Neural cell (in vitro differentiated cells): ENCODE measurements around the gene CRIP1. TPM values are rescaled to one million over a fixed set of nuclear protein-coding genes. Genes with fewer than 3 reads are reported as not detected.

ENCODE experiments used
- H2AFZ ChIP-seq: fragments of 200-600, 300-800 bp; sonication (generic), shearing (Covaris generic); 2 replicates; pipeline ENCODE4 v1.6.0; 2014; ENCODE audit warnings: low read depth, mild to moderate bottlenecking, antibody characterized with exemption, low read length, moderate library complexity
- H3F3A ChIP-seq: fragments of 200-600 bp; shearing (Covaris generic); 2 replicates; pipeline ENCODE4 v1.6.1; 2016; ENCODE audit warnings: mild to moderate bottlenecking, moderate library complexity, mixed read lengths, antibody characterized with exemption, low read length; ENCODE audit not compliant: insufficient read depth, poor library complexity, severe bottlenecking
- H3K27ac ChIP-seq: fragments of 200-600, 300-800 bp; sonication (generic), shearing (Covaris generic); 2 replicates; pipeline ENCODE4 v1.5.1; 2014; ENCODE audit warnings: mild to moderate bottlenecking, low read length, moderate library complexity
- H3K27me3 ChIP-seq: fragments of 300-800, 200-600 bp; sonication (generic), shearing (Covaris generic); 2 replicates; pipeline ENCODE4 v1.6.0; 2014; ENCODE audit warnings: mild to moderate bottlenecking, low read depth, low read length, moderate library complexity; ENCODE audit not compliant: insufficient read depth
- H3K36me3 ChIP-seq: fragments of 300-800, 200-600 bp; sonication (generic), shearing (Covaris generic); 2 replicates; pipeline ENCODE4 v1.5.1; 2014; ENCODE audit warnings: mild to moderate bottlenecking, antibody characterized with exemption, low read length, moderate library complexity; ENCODE audit not compliant: insufficient read depth
- H3K4me2 ChIP-seq: fragments of 300-800, 200-600 bp; sonication (generic), shearing (Covaris generic); 2 replicates; pipeline ENCODE4 v1.6.0; 2014; ENCODE audit warnings: mild to moderate bottlenecking, low read length
- H3K4me3 ChIP-seq: fragments of 300-800, 200-600 bp; sonication (generic), shearing (Covaris generic); 2 replicates; pipeline ENCODE4 v1.5.1; 2014; ENCODE audit warnings: mild to moderate bottlenecking, low read length, moderate library complexity
- H3K79me2 ChIP-seq: fragments of 200-600 bp; shearing (Covaris generic); replicated peaks from 2 replicates; pipeline ENCODE4 v1.6.0; 2014; ENCODE audit warnings: mild to moderate bottlenecking, low read length, moderate library complexity; ENCODE audit not compliant: insufficient read depth
- H3K9ac ChIP-seq: fragments of 300-800, 200-600 bp; sonication (generic), shearing (Covaris generic); 2 replicates; pipeline ENCODE4 v1.6.1; 2016; ENCODE audit warnings: mild to moderate bottlenecking, low read length, mixed read lengths
- H3K9me2 ChIP-seq: fragments of 200-600 bp; shearing (Covaris generic); 2 replicates; pipeline ENCODE4 v1.6.1; 2016; ENCODE audit warnings: mild to moderate bottlenecking, low read length, mixed read lengths; ENCODE audit not compliant: insufficient read depth
- H3K9me3 ChIP-seq: fragments of 200-600, 300-800 bp; sonication (generic), shearing (Covaris generic); 2 replicates; pipeline ENCODE4 v1.6.1; 2016; ENCODE audit warnings: mild to moderate bottlenecking, mixed run types, low read length, moderate library complexity, mixed read lengths
- H4K20me1 ChIP-seq: fragments of 200-600 bp; shearing (Covaris generic); 2 replicates; pipeline ENCODE4 v1.6.1; 2016; ENCODE audit warnings: mild to moderate bottlenecking, mixed run types; ENCODE audit not compliant: insufficient read depth
- CTCF ChIP-seq: fragments of 450-650 bp; IDR thresholded peaks from 2 replicates; pipeline ENCODE4 v1.5.1; 2014; ENCODE audit warnings: antibody characterized with exemption, mild to moderate bottlenecking, moderate library complexity; ENCODE audit not compliant: poor library complexity, severe bottlenecking
- EP300 ChIP-seq: fragments of 450-650 bp; conservative IDR thresholded peaks from 2 replicates; pipeline ENCODE4 v1.6.1; 2014; ENCODE audit warnings: antibody characterized with exemption, mild to moderate bottlenecking, moderate library complexity; ENCODE audit not compliant: poor library complexity, severe bottlenecking
- EZH2 ChIP-seq: fragments of 200-600, 300-800 bp; shearing (Covaris generic), sonication (generic); IDR thresholded peaks from 2 replicates; pipeline ENCODE4 v1.6.1; 2014; ENCODE audit warnings: antibody characterized with exemption, low read length, borderline replicate concordance, mild to moderate bottlenecking; ENCODE audit not compliant: insufficient read depth, poor library complexity, severe bottlenecking
- MXI1 ChIP-seq: fragments of 450-650 bp; conservative IDR thresholded peaks from 2 replicates; pipeline ENCODE4 v1.6.1; 2014; ENCODE audit warnings: antibody characterized with exemption, mild to moderate bottlenecking; ENCODE audit not compliant: poor library complexity, severe bottlenecking
- POLR2AphosphoS5 ChIP-seq: IDR thresholded peaks from 2 replicates; pipeline ENCODE4 v1.6.1; 2012
- RAD21 ChIP-seq: fragments of 450-650 bp; conservative IDR thresholded peaks from 2 replicates; pipeline ENCODE4 v1.6.1; 2014; ENCODE audit warnings: antibody characterized with exemption, mild to moderate bottlenecking, moderate library complexity
- REST ChIP-seq: IDR thresholded peaks from 2 replicates; pipeline ENCODE4 v1.6.1; 2012; ENCODE audit warnings: borderline replicate concordance
- SMC3 ChIP-seq: fragments of 450-650 bp; conservative IDR thresholded peaks from 2 replicates; pipeline ENCODE4 v1.6.1; 2014; ENCODE audit warnings: antibody characterized with exemption, mild to moderate bottlenecking, moderate library complexity; ENCODE audit not compliant: poor library complexity
- TAF1 ChIP-seq: IDR thresholded peaks from 2 replicates; pipeline ENCODE4 v1.6.1; 2012; ENCODE audit warnings: low read depth
- polyA plus RNA-seq: library from polyadenylated mRNA; depleted of rRNA; stranded (reverse); fragments of >200 nt; gene quantifications from 2 replicates; pipeline ENCODE4 v1.2.3, GENCODE V29; 2014

Gene CRIP1
- polyA plus RNA-seq, 1 donor from 2014 or later: 0.58 TPM

GRCh38 chr14:105531088-105531893 lies 44.6 kb downstream of the CRIP1 start:
- no peak overlapping the region for H3K4me3 ChIP-seq
- H3K27ac ChIP-seq: no peak overlapping the region
- no peaks in the 10 kb centered on the region for H3K36me3 ChIP-seq
- H4K20me1 ChIP-seq: no peaks in the 10 kb centered on the region
- no peaks in the 10 kb centered on the region for H3K27me3 ChIP-seq
- H3F3A ChIP-seq: no peaks in the 10 kb centered on the region
- TF ChIP-seq RAD21 (no peak), TAF1 (no peak), SMC3 (no peak), POLR2AphosphoS5 (no peak), EP300 (no peak), REST (no peak), MXI1 (no peak), CTCF (no peak), EZH2 (no peak)
- no peaks in the 10 kb centered on the region for H3K9me3 ChIP-seq
- no peak overlapping the region for H3K9ac ChIP-seq
- no peak overlapping the region for H2AFZ ChIP-seq
- H3K9me2 ChIP-seq: no peaks in the 10 kb centered on the region
- H3K79me2 ChIP-seq: no peaks in the 10 kb centered on the region
- no peak overlapping the region for H3K4me2 ChIP-seq

GRCh38 chr14:105531894-105532623 lies 45.4 kb downstream of the CRIP1 start:
- no peak for TF ChIP-seq CTCF
- no peak for TF ChIP-seq TAF1
- no peak for TF ChIP-seq SMC3
- TF ChIP-seq POLR2AphosphoS5: no peak
- TF ChIP-seq EP300: no peak
- no peak for TF ChIP-seq MXI1
- no peak for TF ChIP-seq REST
- TF ChIP-seq RAD21: no peak
- no peak for TF ChIP-seq EZH2
- Histone ChIP-seq H3K4me2 (no peak overlapping the region), H3K79me2 (no peaks in the 10 kb centered on the region), H3K27me3 (no peaks in the 10 kb centered on the region), H3K27ac (no peak overlapping the region), H3K9me3 (no peaks in the 10 kb centered on the region), H4K20me1 (no peaks in the 10 kb centered on the region), H3K9ac (no peak overlapping the region), H2AFZ (no peak overlapping the region), H3K4me3 (no peak overlapping the region), H3F3A (no peaks in the 10 kb centered on the region), H3K36me3 (no peaks in the 10 kb centered on the region), H3K9me2 (no peaks in the 10 kb centered on the region)
